Activated CD8-positive, alpha-beta T cell treated with anti-CD3 and anti-CD28 coated beads, Interleukin-2, amount 10 ng/mL, durations not matched to agents 7 days and 5 days (primary cell): ENCODE results near the gene KLF17. TPM values are rescaled to one million over a fixed set of nuclear protein-coding genes. Genes with fewer than 3 reads are reported as not detected.
"Not testable (repeated sequence)": the region's sequence is repeated elsewhere in the genome, so short reads cannot be mapped to it uniquely, and the experiment has no call there.

ENCODE experiments used
- ATAC-seq: fragments of 150-1000 bp; cut with Tn5 transposase; one replicate; pipeline ENCODE4 v1.10.0; 2021; ENCODE audit warnings: moderate library complexity
- CTCF ChIA-PET: fragments of 350-600 bp; sonication (Branson Sonifier 250); formaldehyde crosslinking; loops from one replicate; lab custom pipeline; 2021; ENCODE audit warnings: antibody characterized with exemption; lab: Charles Lee
- POLR2A ChIA-PET: fragments of 350-600 bp; sonication (Branson Sonifier 250); formaldehyde crosslinking; loops from one replicate; lab custom pipeline; 2021; ENCODE audit warnings: antibody characterized with exemption; lab: Charles Lee
- DNase-seq: peaks from one replicate; pipeline ENCODE4 v3.0.0-alpha.2; 2020
- H3K27ac Mint-ChIP-seq: one replicate; pipeline ENCODE4 v1.8.0; 2021; ENCODE audit warnings: mild to moderate bottlenecking, mixed read lengths
- H3K27me3 Mint-ChIP-seq: one replicate; pipeline ENCODE4 v1.8.0; 2021; ENCODE audit warnings: low read depth, mixed read lengths
- H3K36me3 Mint-ChIP-seq: one replicate; pipeline ENCODE4 v1.8.0; 2021; ENCODE audit warnings: low read depth, mixed read lengths
- H3K4me1 Mint-ChIP-seq: one replicate; pipeline ENCODE4 v1.8.0; 2021; ENCODE audit warnings: low read depth, mixed read lengths
- H3K4me3 Mint-ChIP-seq: one replicate; pipeline ENCODE4 v1.8.0; 2021; ENCODE audit warnings: mild to moderate bottlenecking, mixed read lengths
- H3K9me3 Mint-ChIP-seq: one replicate; pipeline ENCODE4 v1.8.0; 2022; ENCODE audit warnings: mixed read lengths; ENCODE audit not compliant: insufficient read depth
- total RNA-seq, 2 experiments: library from RNA; stranded (reverse); gene quantifications; one replicate each; pipeline ENCODE4 v1.2.3, GENCODE V29; 2021

KLF17 gene
- total RNA-seq, 2 experiments from 2014 or later = not detected

- ATAC-seq (no peak), DNase-seq (no peak)
- no peaks in the 10 kb centered on the region for H3K4me1 Mint-ChIP-seq
- CTCF ChIA-PET = interaction anchor here (1.0 to 2.5 kb wide), 4 partner anchors 9 to 65 kb away, joined by 3 to 8 read pairs (median 3); no protein-coding TSS in a partner anchor
- no peaks in the 10 kb centered on the region for H3K9me3 Mint-ChIP-seq
- no peak overlapping the region for H3K4me3 Mint-ChIP-seq
- no peak overlapping the region for H3K27ac Mint-ChIP-seq
- POLR2A ChIA-PET = no interaction called here
- no peaks in the 10 kb centered on the region for H3K36me3 Mint-ChIP-seq
- peaks cover 14% of the 10 kb centered on the region for H3K27me3 Mint-ChIP-seq
Measured at GRCh38 chr1:44112486-44112885, 6.1 kb upstream of the KLF17 start.

GRCh38 chr1:44113095-44113609 lies 5.5 kb upstream of the KLF17 start:
- Mint-ChIP-seq H3K36me3 (no peaks in the 10 kb centered on the region), H3K27ac (no peak overlapping the region), H3K4me3 (no peak overlapping the region), H3K27me3 (peaks cover 9% of the 10 kb centered on the region), H3K4me1 (no peaks in the 10 kb centered on the region), H3K9me3 (no peaks in the 10 kb centered on the region)
- no peak for DNase-seq
- ATAC-seq = no peak
- CTCF ChIA-PET = interaction anchor here (1.0 to 2.5 kb wide), 4 partner anchors 10 to 65 kb away, joined by 3 to 8 read pairs (median 4); no protein-coding TSS in a partner anchor
- POLR2A ChIA-PET = no interaction called here

GRCh38 chr1:44114098-44114497 lies 4.5 kb upstream of the KLF17 start:
- DNase-seq = no peak
- no peak for ATAC-seq
- no peaks in the 10 kb centered on the region for H3K4me1 Mint-ChIP-seq
- H3K27ac Mint-ChIP-seq = no peak overlapping the region
- H3K9me3 Mint-ChIP-seq = no peaks in the 10 kb centered on the region
- H3K4me3 Mint-ChIP-seq = no peak overlapping the region
- CTCF ChIA-PET = interaction anchor here (1.8 kb wide), 1 partner anchor 11 kb away, joined by 4 read pairs; no protein-coding TSS in a partner anchor
- POLR2A ChIA-PET = no interaction called here
- peaks cover 6% of the 10 kb centered on the region for H3K27me3 Mint-ChIP-seq
- no peaks in the 10 kb centered on the region for H3K36me3 Mint-ChIP-seq

- CTCF ChIA-PET, H3K27ac Mint-ChIP-seq: not testable (repeated sequence)
- H3K27me3 Mint-ChIP-seq = peaks cover 21% of the 10 kb centered on the region
Measured at GRCh38 chr1:44117272-44117671, 1.3 kb upstream of the KLF17 start.

GRCh38 chr1:44119525-44119924 lies 904 bp downstream of the KLF17 start:
- Mint-ChIP-seq H3K4me3 (no peak overlapping the region), H3K36me3 (no peaks in the 10 kb centered on the region)
- POLR2A ChIA-PET = no interaction called here

More at GRCh38 chr1:44117272-44117671, 1.3 kb upstream of the KLF17 start:
- H3K36me3 Mint-ChIP-seq, ATAC-seq, H3K9me3 Mint-ChIP-seq, POLR2A ChIA-PET, DNase-seq, H3K4me1 Mint-ChIP-seq, H3K4me3 Mint-ChIP-seq: not testable (repeated sequence)

GRCh38 chr1:44120398-44120949 lies 1.9 kb downstream of the KLF17 start:
- Mint-ChIP-seq H3K27ac (no peak overlapping the region), H3K9me3 (no peaks in the 10 kb centered on the region), H3K4me1 (peaks cover 4% of the 10 kb centered on the region), H3K27me3 (peaks cover 23% of the 10 kb centered on the region), H3K4me3 (no peak overlapping the region), H3K36me3 (no peaks in the 10 kb centered on the region)
- no peak for ATAC-seq
- ChIA-PET CTCF (no interaction called here), POLR2A (no interaction called here)
- DNase-seq = no peak

More at GRCh38 chr1:44119525-44119924, 904 bp downstream of the KLF17 start:
- CTCF ChIA-PET = no interaction called here
- peaks cover 26% of the 10 kb centered on the region for H3K27me3 Mint-ChIP-seq
- H3K27ac Mint-ChIP-seq = no peak overlapping the region
- no peaks in the 10 kb centered on the region for H3K9me3 Mint-ChIP-seq
- peaks cover 4% of the 10 kb centered on the region for H3K4me1 Mint-ChIP-seq
- DNase-seq = no peak
- no peak for ATAC-seq

GRCh38 chr1:44129616-44130500 lies 11.2 kb downstream of the KLF17 start:
- ATAC-seq = no peak
- POLR2A ChIA-PET = no interaction called here

GRCh38 chr1:44131411-44131810 lies 12.8 kb downstream of the KLF17 start:
- peaks cover 8% of the 10 kb centered on the region for H3K27me3 Mint-ChIP-seq
- no peak for DNase-seq
- no peaks in the 10 kb centered on the region for H3K9me3 Mint-ChIP-seq
- no peak overlapping the region for H3K4me3 Mint-ChIP-seq
- peaks cover 4% of the 10 kb centered on the region for H3K4me1 Mint-ChIP-seq
- no peak overlapping the region for H3K27ac Mint-ChIP-seq
- no peak for ATAC-seq
- ChIA-PET CTCF (interaction anchor here (0.6 kb wide), 1 partner anchor 48 kb away, joined by 3 read pairs; no protein-coding TSS in a partner anchor), POLR2A (interaction anchor here (0.6 kb wide), 1 partner anchor 1611 kb away, joined by 5 read pairs; no protein-coding TSS in a partner anchor)
- H3K36me3 Mint-ChIP-seq = no peaks in the 10 kb centered on the region

More at GRCh38 chr1:44129616-44130500, 11.2 kb downstream of the KLF17 start:
- H3K27me3 Mint-ChIP-seq = peaks cover 8% of the 10 kb centered on the region
- no peak overlapping the region for H3K4me3 Mint-ChIP-seq
- H3K27ac Mint-ChIP-seq = no peak overlapping the region
- no peak for DNase-seq
- CTCF ChIA-PET = no interaction called here
- H3K4me1 Mint-ChIP-seq = peaks cover 4% of the 10 kb centered on the region
- no peaks in the 10 kb centered on the region for H3K36me3 Mint-ChIP-seq
- H3K9me3 Mint-ChIP-seq = no peaks in the 10 kb centered on the region

GRCh38 chr1:44134071-44134920 lies 15.7 kb downstream of the KLF17 start:
- Mint-ChIP-seq H3K27ac (no peak overlapping the region), H3K27me3 (peaks cover 3% of the 10 kb centered on the region), H3K36me3 (no peaks in the 10 kb centered on the region), H3K4me3 (no peak overlapping the region), H3K4me1 (no peaks in the 10 kb centered on the region), H3K9me3 (no peaks in the 10 kb centered on the region)
- DNase-seq = no peak
- CTCF ChIA-PET = no interaction called here
- no peak for ATAC-seq
- POLR2A ChIA-PET = no interaction called here

- H3K36me3 Mint-ChIP-seq = no peaks in the 10 kb centered on the region
- POLR2A ChIA-PET = no interaction called here
- ATAC-seq = no peak
Measured at GRCh38 chr1:44135886-44136285, 17.3 kb downstream of the KLF17 start.

GRCh38 chr1:44138239-44138638 lies 19.6 kb downstream of the KLF17 start:
- Mint-ChIP-seq H3K36me3 (no peaks in the 10 kb centered on the region), H3K27me3 (peaks cover 10% of the 10 kb centered on the region), H3K27ac (no peak overlapping the region), H3K9me3 (no peaks in the 10 kb centered on the region), H3K4me3 (no peak overlapping the region), H3K4me1 (no peaks in the 10 kb centered on the region)
- CTCF ChIA-PET = no interaction called here
- DNase-seq (no peak), ATAC-seq (no peak)
- POLR2A ChIA-PET = no interaction called here

More at GRCh38 chr1:44135886-44136285, 17.3 kb downstream of the KLF17 start:
- no peaks in the 10 kb centered on the region for H3K9me3 Mint-ChIP-seq
- DNase-seq = no peak
- H3K27me3 Mint-ChIP-seq = peaks cover 3% of the 10 kb centered on the region
- H3K4me1 Mint-ChIP-seq = no peaks in the 10 kb centered on the region
- CTCF ChIA-PET = no interaction called here
- H3K27ac Mint-ChIP-seq = no peak overlapping the region
- no peak overlapping the region for H3K4me3 Mint-ChIP-seq
